ENCODE data around the gene SIRPG.

Gene SIRPG

GRCh38 chr20:1595333-1595732, 62.2 kb downstream of the SIRPG start:
- no peak for DNase-seq (ENCODE audit: low read depth)

- no peak for DNase-seq (ENCODE audit: low read depth)
Observed at GRCh38 chr20:1588533-1589460, 68.8 kb downstream of the SIRPG start.

- DNase-seq (ENCODE audit: low read depth): no peak
Observed at GRCh38 chr20:1587781-1588532, 69.6 kb downstream of the SIRPG start.

GRCh38 chr20:1579488-1579887, 78.1 kb downstream of the SIRPG start:
- DNase-seq (ENCODE audit: low read depth): no peak
